HL-60 (cell line): ENCODE results near the gene FOXO4.

Source experiments
- DNase-seq, 2 experiments: peaks; one replicate each; pipeline ENCODE4 v3.0.0-alpha.2; 2010 to 2020; ENCODE audit warnings: low read depth in 1 of 2, low spot score in 1 of 2
- H3K27ac ChIP-seq: fragments of 250-450 bp; sonication (Bioruptor Pico); replicated peaks from 2 replicates; pipeline ENCODE4 v1.5.1; 2020; ENCODE audit warnings: mild to moderate bottlenecking, moderate library complexity
- H3K27me3 ChIP-seq: fragments of 250-450 bp; sonication (Bioruptor Pico); 2 replicates; pipeline ENCODE4 v1.5.1; 2021; ENCODE audit warnings: mild to moderate bottlenecking, moderate library complexity; ENCODE audit not compliant: insufficient read depth, poor library complexity, severe bottlenecking
- H3K4me3 ChIP-seq: replicated peaks from 2 replicates; pipeline ENCODE4 v1.5.1; 2011; ENCODE audit warnings: mild to moderate bottlenecking, control low read depth, low read length; ENCODE audit not compliant: insufficient read depth
- GABPA ChIP-seq: IDR thresholded peaks from 2 replicates; pipeline ENCODE4 v1.6.1; 2012; ENCODE audit warnings: low read depth
- POLR2AphosphoS5 ChIP-seq: IDR thresholded peaks from 2 replicates; pipeline ENCODE4 v1.6.1; 2012; ENCODE audit warnings: low read depth
- SPI1 ChIP-seq: IDR thresholded peaks from 2 replicates; pipeline ENCODE4 v1.6.1; 2012; ENCODE audit warnings: low read depth, mild to moderate bottlenecking, borderline replicate concordance
- TF ChIP-seq, protein P1 (sequence below): IDR thresholded peaks from one replicate; pipeline ENCODE4 v1.5.1; 2011; ENCODE audit warnings: low read length, control low read depth, inconsistent platforms; ENCODE audit not compliant: insufficient read depth
- TF ChIP-seq, protein P2 (sequence below): IDR thresholded peaks from 2 replicates; pipeline ENCODE4 v1.6.1; 2012; ENCODE audit warnings: low read depth; ENCODE audit not compliant: insufficient replicate concordance

FOXO4 gene

DNA sequence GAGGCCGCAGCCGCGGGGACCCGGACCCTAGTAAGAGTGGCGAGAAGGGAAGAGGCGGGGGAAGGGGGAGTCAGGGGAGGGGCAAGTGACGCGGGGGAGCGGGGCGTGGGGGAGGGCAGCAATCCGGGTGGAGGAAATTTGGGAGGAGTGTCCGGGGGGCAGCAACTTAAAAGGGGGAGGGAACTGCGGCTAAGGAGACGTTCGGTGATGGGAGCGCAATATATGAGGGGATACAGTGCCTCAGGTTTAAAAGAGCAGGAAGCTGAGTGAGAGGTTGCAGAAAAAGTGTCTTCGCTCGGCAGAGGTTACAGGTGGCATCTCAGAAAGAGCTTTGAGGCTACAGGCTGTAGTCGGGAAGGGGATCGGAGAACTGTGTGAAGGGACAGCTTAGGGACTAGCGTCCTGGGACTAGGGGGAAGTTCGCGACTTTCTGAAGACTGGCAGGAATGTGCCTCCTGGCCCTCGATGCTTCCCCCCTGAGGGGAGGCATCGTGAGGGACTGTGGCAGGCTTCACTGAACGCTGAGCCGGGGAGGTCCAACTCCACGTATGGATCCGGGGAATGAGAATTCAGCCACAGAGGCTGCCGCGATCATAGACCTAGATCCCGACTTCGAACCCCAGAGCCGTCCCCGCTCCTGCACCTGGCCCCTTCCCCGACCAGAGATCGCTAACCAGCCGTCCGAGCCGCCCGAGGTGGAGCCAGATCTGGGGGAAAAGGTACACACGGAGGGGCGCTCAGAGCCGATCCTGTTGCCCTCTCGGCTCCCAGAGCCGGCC is 519 bp downstream of the FOXO4 start:
- no peak for DNase-seq
- Histone ChIP-seq H3K27ac (peak overlapping the region; percentile 34; the same call in 1 of the 2 replicates), H3K27me3 (no peaks in the 10 kb centered on the region), H3K4me3 (peak overlapping the region; percentile 62)
- TF ChIP-seq, protein P1, sequence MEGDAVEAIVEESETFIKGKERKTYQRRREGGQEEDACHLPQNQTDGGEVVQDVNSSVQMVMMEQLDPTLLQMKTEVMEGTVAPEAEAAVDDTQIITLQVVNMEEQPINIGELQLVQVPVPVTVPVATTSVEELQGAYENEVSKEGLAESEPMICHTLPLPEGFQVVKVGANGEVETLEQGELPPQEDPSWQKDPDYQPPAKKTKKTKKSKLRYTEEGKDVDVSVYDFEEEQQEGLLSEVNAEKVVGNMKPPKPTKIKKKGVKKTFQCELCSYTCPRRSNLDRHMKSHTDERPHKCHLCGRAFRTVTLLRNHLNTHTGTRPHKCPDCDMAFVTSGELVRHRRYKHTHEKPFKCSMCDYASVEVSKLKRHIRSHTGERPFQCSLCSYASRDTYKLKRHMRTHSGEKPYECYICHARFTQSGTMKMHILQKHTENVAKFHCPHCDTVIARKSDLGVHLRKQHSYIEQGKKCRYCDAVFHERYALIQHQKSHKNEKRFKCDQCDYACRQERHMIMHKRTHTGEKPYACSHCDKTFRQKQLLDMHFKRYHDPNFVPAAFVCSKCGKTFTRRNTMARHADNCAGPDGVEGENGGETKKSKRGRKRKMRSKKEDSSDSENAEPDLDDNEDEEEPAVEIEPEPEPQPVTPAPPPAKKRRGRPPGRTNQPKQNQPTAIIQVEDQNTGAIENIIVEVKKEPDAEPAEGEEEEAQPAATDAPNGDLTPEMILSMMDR, result no peak
- 0 out of 2 replicates have a peak, but pooled peaks have one; percentile 0 for TF ChIP-seq POLR2AphosphoS5
- no peak for TF ChIP-seq GABPA

DNA sequence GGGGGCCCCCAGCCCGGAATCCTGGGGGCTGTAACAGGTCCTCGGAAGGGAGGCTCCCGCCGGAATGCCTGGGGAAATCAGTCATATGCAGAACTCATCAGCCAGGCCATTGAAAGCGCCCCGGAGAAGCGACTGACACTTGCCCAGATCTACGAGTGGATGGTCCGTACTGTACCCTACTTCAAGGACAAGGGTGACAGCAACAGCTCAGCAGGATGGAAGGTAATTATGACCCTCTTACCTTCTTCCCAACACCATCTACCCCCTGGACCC is 1.0 kb downstream of the FOXO4 start:
- no peak for DNase-seq
- no peak for TF ChIP-seq POLR2AphosphoS5
- TF ChIP-seq SPI1, result no peak
- TF ChIP-seq, protein P2, sequence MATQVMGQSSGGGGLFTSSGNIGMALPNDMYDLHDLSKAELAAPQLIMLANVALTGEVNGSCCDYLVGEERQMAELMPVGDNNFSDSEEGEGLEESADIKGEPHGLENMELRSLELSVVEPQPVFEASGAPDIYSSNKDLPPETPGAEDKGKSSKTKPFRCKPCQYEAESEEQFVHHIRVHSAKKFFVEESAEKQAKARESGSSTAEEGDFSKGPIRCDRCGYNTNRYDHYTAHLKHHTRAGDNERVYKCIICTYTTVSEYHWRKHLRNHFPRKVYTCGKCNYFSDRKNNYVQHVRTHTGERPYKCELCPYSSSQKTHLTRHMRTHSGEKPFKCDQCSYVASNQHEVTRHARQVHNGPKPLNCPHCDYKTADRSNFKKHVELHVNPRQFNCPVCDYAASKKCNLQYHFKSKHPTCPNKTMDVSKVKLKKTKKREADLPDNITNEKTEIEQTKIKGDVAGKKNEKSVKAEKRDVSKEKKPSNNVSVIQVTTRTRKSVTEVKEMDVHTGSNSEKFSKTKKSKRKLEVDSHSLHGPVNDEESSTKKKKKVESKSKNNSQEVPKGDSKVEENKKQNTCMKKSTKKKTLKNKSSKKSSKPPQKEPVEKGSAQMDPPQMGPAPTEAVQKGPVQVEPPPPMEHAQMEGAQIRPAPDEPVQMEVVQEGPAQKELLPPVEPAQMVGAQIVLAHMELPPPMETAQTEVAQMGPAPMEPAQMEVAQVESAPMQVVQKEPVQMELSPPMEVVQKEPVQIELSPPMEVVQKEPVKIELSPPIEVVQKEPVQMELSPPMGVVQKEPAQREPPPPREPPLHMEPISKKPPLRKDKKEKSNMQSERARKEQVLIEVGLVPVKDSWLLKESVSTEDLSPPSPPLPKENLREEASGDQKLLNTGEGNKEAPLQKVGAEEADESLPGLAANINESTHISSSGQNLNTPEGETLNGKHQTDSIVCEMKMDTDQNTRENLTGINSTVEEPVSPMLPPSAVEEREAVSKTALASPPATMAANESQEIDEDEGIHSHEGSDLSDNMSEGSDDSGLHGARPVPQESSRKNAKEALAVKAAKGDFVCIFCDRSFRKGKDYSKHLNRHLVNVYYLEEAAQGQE, result no peak
- TF ChIP-seq GABPA, result no peak
- TF ChIP-seq, protein P1, result no peak
- H3K27ac ChIP-seq, result no peak overlapping the region; the same call in 1 of the 2 replicates
- H3K4me3 ChIP-seq, result peak overlapping the region; percentile 62
- no peaks in the 10 kb centered on the region for H3K27me3 ChIP-seq

DNA sequence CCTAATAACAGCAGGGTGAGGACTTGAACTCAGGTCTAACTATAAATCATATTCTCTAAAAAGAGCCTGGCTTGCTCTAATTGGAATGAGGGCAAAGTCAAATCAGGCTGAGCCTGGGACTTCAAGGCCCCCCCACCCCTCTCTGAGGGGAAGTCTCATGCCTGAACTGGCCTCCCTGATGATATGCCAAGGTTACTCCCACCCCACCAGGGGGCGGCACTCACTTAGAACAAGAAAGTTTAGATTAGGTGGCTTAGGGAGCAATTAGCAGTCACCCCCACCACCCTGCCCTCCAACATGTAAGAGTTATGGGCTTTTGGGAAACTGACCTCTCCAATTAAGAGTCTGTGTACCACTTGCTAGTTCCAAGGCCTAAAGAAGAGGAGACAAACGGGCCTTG is 2.7 kb downstream of the FOXO4 start:
- peak in 1 of 2 experiments; percentile 78 for DNase-seq

More for the DNA sequence above, 2.7 kb downstream of the FOXO4 start:
- no peak overlapping the region for H3K27ac ChIP-seq
- H3K27me3 ChIP-seq, result no peaks in the 10 kb centered on the region
- TF ChIP-seq SPI1, result peak; percentile 53; the same call in 1 of the 2 replicates
- TF ChIP-seq, protein P2, result no peak
- TF ChIP-seq, protein P1, result peak; percentile 32
- no peak overlapping the region for H3K4me3 ChIP-seq
